Suprapubic skin (tissue), 4 donors: Measurements from ENCODE around the gene RBP2. TPM values are rescaled to one million over a fixed set of nuclear protein-coding genes. Genes with fewer than 3 reads are reported as not detected.

ENCODE experiments used
- DNase-seq, 2 donors: peaks; one replicate each; pipeline ENCODE4 v3.0.0-alpha.2; 2019; ENCODE audit warnings: low spot score in 2 of 2
- H3K27ac ChIP-seq: fragments of 200-600 bp; sonication (generic); one replicate; pipeline ENCODE4 v1.5.1; 2019
- H3K27me3 ChIP-seq: fragments of 200-600 bp; sonication (generic); one replicate; pipeline ENCODE4 v1.5.1; 2019
- H3K36me3 ChIP-seq: fragments of 200-600 bp; sonication (generic); one replicate; pipeline ENCODE4 v1.5.1; 2019
- H3K4me1 ChIP-seq: fragments of 200-600 bp; sonication (generic); one replicate; pipeline ENCODE4 v1.5.1; 2019
- H3K4me3 ChIP-seq: fragments of 200-600 bp; sonication (generic); one replicate; pipeline ENCODE4 v1.5.1; 2019; ENCODE audit warnings: mild to moderate bottlenecking
- H3K9me3 ChIP-seq: fragments of 200-600 bp; sonication (generic); one replicate; pipeline ENCODE4 v1.5.1; 2019
- CTCF ChIP-seq, 2 donors: fragments of 200-600 bp in 1 of 2; fragments of 450-650 bp in 1 of 2; sonication (generic) in 1 of 2; IDR thresholded peaks; one replicate each; pipeline ENCODE4 v1.5.1; 2016 to 2019; ENCODE audit warnings: antibody characterized with exemption in 2 of 2, mild to moderate bottlenecking in 1 of 2, moderate library complexity in 1 of 2
- EP300 ChIP-seq: sonication (generic); formaldehyde crosslinking; IDR thresholded peaks from one replicate; pipeline ENCODE4 v1.6.1; 2017; ENCODE audit warnings: antibody characterized with exemption
- POLR2A ChIP-seq, 2 donors: fragments of 450-650 bp; IDR thresholded peaks; one replicate each; pipeline ENCODE4 v1.6.1; 2017; ENCODE audit warnings: antibody characterized with exemption in 2 of 2, mild to moderate bottlenecking in 2 of 2, moderate library complexity in 2 of 2
- POLR2AphosphoS5 ChIP-seq, 3 donors: sonication (generic); formaldehyde crosslinking; IDR thresholded peaks; one replicate each; pipeline ENCODE4 v1.6.1; 2017; ENCODE audit warnings: antibody characterized with exemption in 3 of 3
- WGBS: methylation state at CpG from one replicate; pipeline ENCODE4 v1.1.5; 2018; 5-methylcytosine and 5-hydroxymethylcytosine counted together
- total RNA-seq, 4 donors: library from RNA; depleted of rRNA; stranded (reverse); fragments of >200 nt; gene quantifications; one replicate each; pipeline ENCODE4 v1.1.0, GENCODE V29; 2016

RBP2 gene
- total RNA-seq, 4 donors from 2014 or later: not detected

GRCh38 chr3:139521816-139522215 is 45.5 kb upstream of the RBP2 start:
- 77% methylated on average over 1 of the region's 1 CpG for WGBS
- Histone ChIP-seq H3K4me3 (no peak overlapping the region), H3K9me3 (no peaks in the 10 kb centered on the region), H3K27me3 (no peaks in the 10 kb centered on the region), H3K27ac (no peak overlapping the region), H3K36me3 (no peaks in the 10 kb centered on the region), H3K4me1 (peaks cover 4% of the 10 kb centered on the region)
- no peak for DNase-seq
- TF ChIP-seq POLR2AphosphoS5 (IDR thresholded peaks at IDR 0.05) (no peak), POLR2A (IDR thresholded peaks at IDR 0.05) (no peak), CTCF (IDR thresholded peaks at IDR 0.05) (no peak), EP300 (no peak)

- Histone ChIP-seq H3K36me3 (no peaks in the 10 kb centered on the region), H3K27ac (no peak overlapping the region), H3K4me3 (no peak overlapping the region), H3K27me3 (no peaks in the 10 kb centered on the region), H3K9me3 (no peaks in the 10 kb centered on the region), H3K4me1 (peaks cover 4% of the 10 kb centered on the region)
- 92% methylated on average over 3 of the region's 3 CpGs for WGBS
- no peak for TF ChIP-seq POLR2AphosphoS5 (IDR thresholded peaks at IDR 0.05)
- no peak for TF ChIP-seq POLR2A (IDR thresholded peaks at IDR 0.05)
- no peak for TF ChIP-seq CTCF (IDR thresholded peaks at IDR 0.05)
- no peak for TF ChIP-seq EP300
- no peak for DNase-seq
These were observed 44.8 kb upstream of the RBP2 start for GRCh38 chr3:139521144-139521543.

GRCh38 chr3:139519998-139520737 is 43.9 kb upstream of the RBP2 start:
- TF ChIP-seq CTCF (IDR thresholded peaks at IDR 0.05) (peak in 1 of 2 donors; percentile 19), POLR2AphosphoS5 (IDR thresholded peaks at IDR 0.05) (no peak), EP300 (no peak)
- 76% methylated on average over 7 of the region's 7 CpGs for WGBS
- Histone ChIP-seq H3K4me3 (no peak overlapping the region), H3K36me3 (no peaks in the 10 kb centered on the region), H3K4me1 (peaks cover 4% of the 10 kb centered on the region), H3K27me3 (no peaks in the 10 kb centered on the region), H3K27ac (no peak overlapping the region), H3K9me3 (no peaks in the 10 kb centered on the region)
- DNase-seq: peak in 1 of 2 donors; percentile 72

- no peaks in the 10 kb centered on the region for H3K36me3 ChIP-seq
- H3K4me1 ChIP-seq: peaks cover 4% of the 10 kb centered on the region
- H3K9me3 ChIP-seq: no peaks in the 10 kb centered on the region
- no peak overlapping the region for H3K27ac ChIP-seq
- 92% methylated on average over 9 of the region's 9 CpGs for WGBS
- H3K27me3 ChIP-seq: no peaks in the 10 kb centered on the region
- TF ChIP-seq POLR2A (IDR thresholded peaks at IDR 0.05): no peak
- no peak for TF ChIP-seq POLR2AphosphoS5 (IDR thresholded peaks at IDR 0.05)
- TF ChIP-seq CTCF (IDR thresholded peaks at IDR 0.05): no peak
- no peak for TF ChIP-seq EP300
- peak in 1 of 2 donors; percentile 58 for DNase-seq
- H3K4me3 ChIP-seq: no peak overlapping the region
These were observed 42.9 kb upstream of the RBP2 start for GRCh38 chr3:139518926-139519842.

- Histone ChIP-seq H3K36me3 (no peaks in the 10 kb centered on the region), H3K9me3 (no peaks in the 10 kb centered on the region), H3K27ac (no peak overlapping the region), H3K4me1 (peaks cover 4% of the 10 kb centered on the region), H3K4me3 (no peak overlapping the region), H3K27me3 (no peaks in the 10 kb centered on the region)
- TF ChIP-seq EP300: no peak
- TF ChIP-seq POLR2A (IDR thresholded peaks at IDR 0.05): no peak
- TF ChIP-seq POLR2AphosphoS5 (IDR thresholded peaks at IDR 0.05): no peak
- TF ChIP-seq CTCF (IDR thresholded peaks at IDR 0.05): no peak
- 87% methylated on average over 6 of the region's 6 CpGs for WGBS
- DNase-seq: peak in 1 of 2 donors; percentile 41
These were observed 42.0 kb upstream of the RBP2 start for GRCh38 chr3:139518306-139518705.
